HFFc6 (cell line): Measurements from ENCODE around the gene HSPA1L. TPM values are rescaled to one million over a fixed set of nuclear protein-coding genes. Genes with fewer than 3 reads are reported as not detected.
"Not testable (repeated sequence)": the region's sequence is repeated elsewhere in the genome, so short reads cannot be mapped to it uniquely, and the experiment has no call there.

Source experiments
- DNase-seq: peaks from one replicate; pipeline ENCODE4 v3.0.0-alpha.2; 2018
- H3K27ac Mint-ChIP-seq: 2 replicates; pipeline ENCODE4 v1.8.0; 2020; ENCODE audit warnings: mild to moderate bottlenecking, mixed read lengths
- H3K27me3 Mint-ChIP-seq: 2 replicates; pipeline ENCODE4 v1.8.0; 2021; ENCODE audit warnings: mild to moderate bottlenecking, moderate library complexity, mixed read lengths; ENCODE audit not compliant: insufficient read depth
- H3K36me3 Mint-ChIP-seq: 2 replicates; pipeline ENCODE4 v1.8.0; 2021; ENCODE audit warnings: low read depth, mixed read lengths
- H3K4me1 Mint-ChIP-seq: 2 replicates; pipeline ENCODE4 v1.8.0; 2020; ENCODE audit warnings: low read depth, mixed read lengths
- H3K4me3 Mint-ChIP-seq: 2 replicates; pipeline ENCODE4 v1.8.0; 2020; ENCODE audit warnings: mild to moderate bottlenecking, moderate library complexity, mixed read lengths
- H3K9me3 Mint-ChIP-seq: 2 replicates; pipeline ENCODE4 v1.8.0; 2020; ENCODE audit warnings: mild to moderate bottlenecking, mixed read lengths
- CTCF ChIP-seq: fragments of 200-600 bp; sonication (generic); IDR thresholded peaks from 2 replicates; pipeline ENCODE4 v1.5.0; 2021; ENCODE audit warnings: antibody characterized with exemption, mild to moderate bottlenecking
- total RNA-seq, 6 experiments: library from RNA; stranded (reverse); fragmentation: NEBNext Ultra II Directional; extraction: Animal tissue kit (Norgen Biotek cat#: 25700); gene quantifications; 2 replicates in 1 of 6; 3 replicates in 5 of 6; pipeline ENCODE4 v1.2.3, GENCODE V29; 2021

The HSPA1L gene
- total RNA-seq, 6 experiments from 2014 or later: 1.2 to 1.9 (median 1.6) TPM

- Mint-ChIP-seq H3K4me1 (peaks cover 38% of the 10 kb centered on the region), H3K27ac (peak overlapping the region; percentile 35), H3K4me3 (peak overlapping the region; percentile 97), H3K27me3 (peaks cover 25% of the 10 kb centered on the region), H3K9me3 (peaks cover 10% of the 10 kb centered on the region; the same call in 1 of the 2 replicates), H3K36me3 (peaks cover 47% of the 10 kb centered on the region)
- no peak for TF ChIP-seq CTCF
- DNase-seq: no peak
Observed at GRCh38 chr6:31838968-31839367, 23.9 kb upstream of the HSPA1L start.

GRCh38 chr6:31838114-31838553, 23.1 kb upstream of the HSPA1L start:
- peaks cover 47% of the 10 kb centered on the region for H3K36me3 Mint-ChIP-seq
- H3K4me1 Mint-ChIP-seq: peaks cover 38% of the 10 kb centered on the region
- peak overlapping the region; percentile 99; the same call in 1 of the 2 replicates for H3K27ac Mint-ChIP-seq
- not testable (repeated sequence) for DNase-seq
- H3K4me3 Mint-ChIP-seq: peak overlapping the region; percentile 97
- H3K27me3 Mint-ChIP-seq: peaks cover 24% of the 10 kb centered on the region
- peaks cover 10% of the 10 kb centered on the region; the same call in 1 of the 2 replicates for H3K9me3 Mint-ChIP-seq

- Mint-ChIP-seq H3K36me3 (peaks cover 47% of the 10 kb centered on the region), H3K27ac (peak overlapping the region; percentile 99), H3K4me1 (peaks cover 38% of the 10 kb centered on the region), H3K27me3 (peaks cover 24% of the 10 kb centered on the region), H3K4me3 (peak overlapping the region; percentile 97), H3K9me3 (peaks cover 10% of the 10 kb centered on the region; the same call in 1 of the 2 replicates)
- DNase-seq: no peak
- TF ChIP-seq CTCF: no peak
Observed at GRCh38 chr6:31837369-31838113, 22.5 kb upstream of the HSPA1L start.

- H3K36me3 Mint-ChIP-seq: peaks cover 47% of the 10 kb centered on the region
- H3K4me3 Mint-ChIP-seq: peak overlapping the region; percentile 97
- peak; percentile 60 for DNase-seq
Observed at GRCh38 chr6:31836474-31837368, 21.6 kb upstream of the HSPA1L start.

GRCh38 chr6:31836047-31836473, 21.0 kb upstream of the HSPA1L start:
- TF ChIP-seq CTCF: no peak
- Mint-ChIP-seq H3K9me3 (peaks cover 10% of the 10 kb centered on the region; the same call in 1 of the 2 replicates), H3K27me3 (peaks cover 24% of the 10 kb centered on the region), H3K36me3 (peaks cover 48% of the 10 kb centered on the region), H3K4me3 (peak overlapping the region; percentile 97), H3K4me1 (peaks cover 41% of the 10 kb centered on the region), H3K27ac (peak overlapping the region; percentile 99)
- no peak for DNase-seq

More at GRCh38 chr6:31836474-31837368, 21.6 kb upstream of the HSPA1L start:
- Mint-ChIP-seq H3K9me3 (peaks cover 10% of the 10 kb centered on the region; the same call in 1 of the 2 replicates), H3K27me3 (peaks cover 24% of the 10 kb centered on the region), H3K27ac (peak overlapping the region; percentile 99), H3K4me1 (peaks cover 38% of the 10 kb centered on the region)
- 0 out of 2 replicates have a peak, but pooled peaks have one; percentile 32 for TF ChIP-seq CTCF
